ENCODE measurements around the gene JMJD1C.
A peak's percentile ranks its signal among the peaks of the same experiment; 100 is the strongest.
"Not testable (repeated sequence)": the region's sequence is repeated elsewhere in the genome, so short reads cannot be mapped to it uniquely, and the experiment has no call there.

JMJD1C gene

GRCh38 chr10:63237396-63237795 lies 228.4 kb downstream of the JMJD1C start:
- no peak overlapping the region for H3K4me3 ChIP-seq (ENCODE audit: low read length)
- TF ChIP-seq ZNF274 (IDR thresholded peaks at IDR 0.05; ENCODE audit: low read depth, low read length): no peak

- no peak for TF ChIP-seq ZNF274 (IDR thresholded peaks at IDR 0.05; ENCODE audit: low read depth, low read length)
- peak overlapping the region; percentile 13; the same call in 1 of the 2 replicates for H3K4me3 ChIP-seq (ENCODE audit: low read length)
These were observed 229.5 kb downstream of the JMJD1C start for GRCh38 chr10:63236113-63236935.

DNA sequence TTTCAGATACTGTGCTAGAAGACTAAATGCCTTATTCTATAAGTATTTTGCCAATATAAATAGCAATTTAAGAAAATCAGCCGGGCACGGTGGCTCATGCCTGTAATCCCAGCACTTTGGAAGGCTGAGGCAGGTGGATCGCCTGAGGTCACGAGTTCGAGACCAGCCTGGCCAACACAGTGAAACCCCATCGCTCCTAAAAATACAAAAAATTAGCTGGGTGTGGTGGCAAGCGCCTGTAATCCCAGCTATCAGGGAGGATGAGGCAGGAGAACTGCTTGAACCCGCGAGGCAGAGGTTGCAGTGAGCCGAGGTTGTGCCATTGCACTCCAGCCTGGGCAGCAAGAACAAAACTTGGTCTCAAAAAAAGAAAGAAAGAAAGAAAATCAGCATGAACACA lies 230.6 kb downstream of the JMJD1C start:
- not testable (repeated sequence) for H3K4me3 ChIP-seq (ENCODE audit: low read length)

DNA sequence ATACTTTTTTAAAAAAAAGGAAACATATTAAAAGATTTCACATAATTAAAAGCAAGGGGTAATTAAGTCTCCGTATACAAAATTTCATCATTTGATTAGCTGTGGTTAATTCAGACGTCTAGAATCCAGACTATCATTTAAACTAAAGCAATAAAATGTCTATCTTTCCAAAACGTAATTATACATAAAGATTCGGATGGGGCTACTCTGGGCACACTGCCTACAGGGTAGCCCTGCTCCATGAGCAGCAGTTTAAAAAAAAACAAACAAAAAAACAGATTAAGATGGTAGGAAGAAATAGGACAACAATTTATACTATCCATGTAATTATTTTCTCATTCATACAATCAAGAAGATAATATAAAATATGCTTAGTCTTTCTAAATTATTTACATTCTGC lies 236.6 kb downstream of the JMJD1C start:
- no peak overlapping the region for H3K4me3 ChIP-seq (ENCODE audit: low read length)
- no peak for TF ChIP-seq ZNF274 (IDR thresholded peaks at IDR 0.05; ENCODE audit: low read depth, low read length)

DNA sequence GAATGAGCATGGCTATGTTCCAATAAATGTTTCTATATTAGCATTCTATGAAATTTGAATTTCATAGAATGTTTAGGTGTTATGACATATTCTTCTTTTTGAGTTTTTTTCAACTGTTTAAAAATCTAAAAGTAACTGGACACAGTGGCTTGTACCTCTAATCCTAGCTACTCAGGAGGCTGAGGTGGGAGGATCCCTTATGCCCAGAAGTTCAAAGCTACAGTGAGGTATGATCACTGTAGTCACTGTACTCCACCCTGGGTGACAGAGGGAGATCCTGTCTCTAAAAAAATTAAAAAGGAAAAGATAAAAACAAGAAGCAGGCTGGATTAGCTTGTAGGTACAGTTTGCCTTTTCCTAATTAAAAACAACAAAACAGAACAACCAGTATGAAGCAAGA lies 237.5 kb downstream of the JMJD1C start:
- no peak for TF ChIP-seq ZNF274 (IDR thresholded peaks at IDR 0.05; ENCODE audit: low read depth, low read length)
- H3K4me3 ChIP-seq (ENCODE audit: low read length): no peak overlapping the region

GRCh38 chr10:63227207-63227895 lies 238.4 kb downstream of the JMJD1C start:
- no peak for TF ChIP-seq ZNF274 (IDR thresholded peaks at IDR 0.05; ENCODE audit: low read depth, low read length)
- no peak overlapping the region; the same call in 1 of the 2 replicates for H3K4me3 ChIP-seq (ENCODE audit: low read length)

GRCh38 chr10:63224241-63224640 lies 241.5 kb downstream of the JMJD1C start:
- TF ChIP-seq ZNF274 (IDR thresholded peaks at IDR 0.05; ENCODE audit: low read depth, low read length): no peak

GRCh38 chr10:63221950-63222349 lies 243.8 kb downstream of the JMJD1C start:
- TF ChIP-seq ZNF274 (IDR thresholded peaks at IDR 0.05; ENCODE audit: low read depth, low read length): no peak
- H3K4me3 ChIP-seq (ENCODE audit: low read length): no peak overlapping the region

More at GRCh38 chr10:63224241-63224640, 241.5 kb downstream of the JMJD1C start:
- H3K4me3 ChIP-seq (ENCODE audit: low read length): no peak overlapping the region

DNA sequence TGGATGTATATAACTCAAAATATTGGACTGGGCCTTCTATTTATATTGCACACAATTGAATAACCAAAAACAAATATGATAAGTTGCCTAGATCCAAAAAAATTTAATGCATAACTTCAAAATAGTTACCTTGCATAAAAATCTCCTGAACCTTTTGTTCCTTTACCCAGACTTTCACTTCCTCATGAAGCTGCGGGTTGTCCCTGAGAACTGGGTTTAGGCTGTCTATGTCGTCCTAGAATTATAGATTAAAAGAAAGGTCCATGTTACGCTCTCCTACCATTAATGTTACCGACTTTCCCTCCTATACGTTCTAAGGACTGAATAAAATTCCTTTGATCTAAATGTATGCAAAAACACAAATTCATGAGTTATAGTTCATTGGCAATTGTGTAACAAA lies 246.0 kb downstream of the JMJD1C start:
- H3K4me3 ChIP-seq (ENCODE audit: low read length): no peak overlapping the region
- TF ChIP-seq ZNF274 (IDR thresholded peaks at IDR 0.05; ENCODE audit: low read depth, low read length): no peak

DNA sequence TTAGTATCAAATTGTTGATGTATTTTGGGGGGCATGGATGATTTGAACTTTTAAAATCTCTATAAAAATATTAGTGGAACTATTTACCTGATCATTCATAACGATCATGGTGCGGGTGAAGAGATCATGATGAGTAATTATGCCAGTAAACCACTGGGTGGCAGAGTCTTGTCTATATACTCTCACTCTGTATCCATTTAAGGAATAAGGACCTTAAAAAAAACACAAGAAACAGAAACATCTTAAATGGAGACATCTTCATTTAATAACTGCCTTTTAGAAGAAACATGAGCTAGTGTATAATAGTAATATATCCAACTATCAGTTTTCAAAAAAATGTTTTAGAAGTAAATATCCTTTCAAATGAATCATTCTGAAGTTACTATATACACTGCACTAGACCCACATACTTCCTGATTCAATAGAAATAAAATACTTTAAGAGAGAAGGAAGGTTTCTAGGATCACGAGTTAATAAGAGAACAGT lies 248.6 kb downstream of the JMJD1C start:
- no peak for TF ChIP-seq ZNF274 (IDR thresholded peaks at IDR 0.05; ENCODE audit: low read depth, low read length)
- no peak overlapping the region for H3K4me3 ChIP-seq (ENCODE audit: low read length)

DNA sequence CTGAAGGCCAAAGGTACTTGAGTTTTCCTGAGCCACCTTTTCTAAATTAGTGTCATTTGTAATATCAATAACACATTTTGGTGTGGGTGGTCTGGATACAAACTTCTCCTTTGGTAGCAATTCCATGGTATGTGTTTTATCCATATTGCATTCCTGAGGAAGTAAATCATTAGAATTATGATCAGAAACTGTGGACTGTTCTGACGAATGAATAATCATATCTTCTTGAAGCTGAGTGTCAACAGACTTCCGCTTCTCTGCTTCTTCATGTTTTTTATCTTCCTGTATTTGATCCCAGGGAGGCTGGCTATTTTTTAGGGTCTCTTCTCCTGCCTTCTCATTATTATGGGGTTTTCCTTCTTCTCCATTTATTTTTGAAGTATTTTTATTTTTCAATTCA lies 251.2 kb downstream of the JMJD1C start:
- no peak for TF ChIP-seq ZNF274 (IDR thresholded peaks at IDR 0.05; ENCODE audit: low read depth, low read length)
- H3K4me3 ChIP-seq (ENCODE audit: low read length): no peak overlapping the region

DNA sequence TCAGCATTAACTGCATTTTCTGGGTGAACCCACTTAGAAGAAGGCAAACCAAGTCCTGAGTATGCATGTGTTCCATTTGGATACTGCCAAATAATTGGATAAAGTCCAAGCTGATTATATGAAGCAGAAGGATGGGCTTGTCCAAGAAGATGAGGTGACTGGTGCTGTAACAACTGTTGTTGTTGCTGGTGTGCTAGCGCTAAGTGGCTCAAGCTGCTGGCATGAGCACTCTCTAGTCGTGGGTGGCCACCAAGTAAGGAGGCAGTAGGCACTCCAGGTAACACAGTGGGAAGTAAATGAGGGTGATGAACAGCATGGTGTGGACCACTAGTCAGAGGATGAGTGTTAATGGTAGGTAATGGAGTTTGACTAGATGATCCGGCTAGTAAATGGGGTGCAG lies 252.3 kb downstream of the JMJD1C start:
- no peak for TF ChIP-seq ZNF274 (IDR thresholded peaks at IDR 0.05; ENCODE audit: low read depth, low read length)
- no peak overlapping the region for H3K4me3 ChIP-seq (ENCODE audit: low read length)

GRCh38 chr10:63210611-63211196 lies 255.1 kb downstream of the JMJD1C start:
- no peak for TF ChIP-seq ZNF274 (IDR thresholded peaks at IDR 0.05; ENCODE audit: low read depth, low read length)
- no peak overlapping the region for H3K4me3 ChIP-seq (ENCODE audit: low read length)

DNA sequence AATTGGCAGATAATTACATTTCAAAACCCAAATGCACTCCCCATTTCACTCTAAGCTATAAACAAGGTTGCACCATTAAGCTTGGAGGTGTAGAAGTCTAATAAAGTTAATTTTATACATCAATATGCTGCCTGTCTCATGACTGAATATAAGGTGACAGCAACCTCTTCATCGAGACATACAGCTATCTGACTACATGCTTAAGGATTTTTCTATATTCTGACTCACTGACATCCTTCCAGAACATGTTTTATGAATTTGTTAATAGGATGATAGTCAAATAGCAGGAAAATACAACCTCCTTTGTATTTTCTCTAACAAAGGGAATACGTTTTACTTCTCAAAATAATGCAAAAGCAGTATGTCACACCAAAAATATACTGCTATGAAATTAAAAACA lies 256.1 kb downstream of the JMJD1C start:
- no peak for TF ChIP-seq ZNF274 (IDR thresholded peaks at IDR 0.05; ENCODE audit: low read depth, low read length)
- H3K4me3 ChIP-seq (ENCODE audit: low read length): no peak overlapping the region

GRCh38 chr10:63208986-63209385 lies 256.8 kb downstream of the JMJD1C start:
- no peak for TF ChIP-seq ZNF274 (IDR thresholded peaks at IDR 0.05; ENCODE audit: low read depth, low read length)

More at GRCh38 chr10:63208986-63209385, 256.8 kb downstream of the JMJD1C start:
- H3K4me3 ChIP-seq (ENCODE audit: low read length): no peak overlapping the region
